NB4 (cell line): Measurements from ENCODE around the gene DOCK9.

Experiments
- MYC ChIP-seq: IDR thresholded peaks from 2 replicates; pipeline ENCODE4 v1.6.1; 2011; ENCODE audit warnings: low read depth, low read length
- POLR2A ChIP-seq: IDR thresholded peaks from 2 replicates; pipeline ENCODE4 v1.6.1; 2011; ENCODE audit warnings: mild to moderate bottlenecking; ENCODE audit not compliant: insufficient read length; ENCODE audit errors: extremely low read depth
- TF ChIP-seq, protein P1 (sequence below): IDR thresholded peaks from one replicate; pipeline ENCODE4 v1.5.1; 2012; ENCODE audit warnings: low read depth, low read length
- TF ChIP-seq, protein P2 (sequence below): IDR thresholded peaks from 2 replicates; pipeline ENCODE4 v1.6.1; 2011; ENCODE audit warnings: low read depth, low read length

DNA sequence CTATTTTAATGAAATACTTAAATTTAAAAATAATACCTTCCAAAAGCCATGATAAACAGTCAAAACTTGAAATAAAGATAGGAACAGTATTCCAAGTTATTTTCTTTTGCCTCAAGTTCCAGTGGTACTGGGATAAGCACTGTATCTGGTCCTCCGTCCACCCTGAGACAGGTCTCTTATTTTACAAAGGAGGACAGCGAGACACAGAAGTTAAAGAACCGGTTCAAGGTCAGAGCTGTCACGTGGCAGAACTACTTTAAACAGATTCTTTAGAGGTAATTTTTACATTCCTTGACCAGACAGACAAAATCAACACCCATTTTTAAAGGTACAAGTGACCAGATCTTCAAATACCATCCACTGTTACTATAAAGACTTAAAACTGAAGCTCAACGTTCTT, 10.4 kb upstream of the DOCK9 start:
- TF ChIP-seq, protein P1, sequence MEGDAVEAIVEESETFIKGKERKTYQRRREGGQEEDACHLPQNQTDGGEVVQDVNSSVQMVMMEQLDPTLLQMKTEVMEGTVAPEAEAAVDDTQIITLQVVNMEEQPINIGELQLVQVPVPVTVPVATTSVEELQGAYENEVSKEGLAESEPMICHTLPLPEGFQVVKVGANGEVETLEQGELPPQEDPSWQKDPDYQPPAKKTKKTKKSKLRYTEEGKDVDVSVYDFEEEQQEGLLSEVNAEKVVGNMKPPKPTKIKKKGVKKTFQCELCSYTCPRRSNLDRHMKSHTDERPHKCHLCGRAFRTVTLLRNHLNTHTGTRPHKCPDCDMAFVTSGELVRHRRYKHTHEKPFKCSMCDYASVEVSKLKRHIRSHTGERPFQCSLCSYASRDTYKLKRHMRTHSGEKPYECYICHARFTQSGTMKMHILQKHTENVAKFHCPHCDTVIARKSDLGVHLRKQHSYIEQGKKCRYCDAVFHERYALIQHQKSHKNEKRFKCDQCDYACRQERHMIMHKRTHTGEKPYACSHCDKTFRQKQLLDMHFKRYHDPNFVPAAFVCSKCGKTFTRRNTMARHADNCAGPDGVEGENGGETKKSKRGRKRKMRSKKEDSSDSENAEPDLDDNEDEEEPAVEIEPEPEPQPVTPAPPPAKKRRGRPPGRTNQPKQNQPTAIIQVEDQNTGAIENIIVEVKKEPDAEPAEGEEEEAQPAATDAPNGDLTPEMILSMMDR = no peak
- no peak for TF ChIP-seq POLR2A
- TF ChIP-seq, protein P2, sequence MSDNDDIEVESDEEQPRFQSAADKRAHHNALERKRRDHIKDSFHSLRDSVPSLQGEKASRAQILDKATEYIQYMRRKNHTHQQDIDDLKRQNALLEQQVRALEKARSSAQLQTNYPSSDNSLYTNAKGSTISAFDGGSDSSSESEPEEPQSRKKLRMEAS = no peak
- no peak for TF ChIP-seq MYC
